GM12878 (cell line): ENCODE measurements around the gene CYSLTR2. TPM values are rescaled to one million over a fixed set of nuclear protein-coding genes. Genes with fewer than 3 reads are reported as not detected.

Experiments
- ATAC-seq: fragments of 200-7000 bp; cut with Tn5 transposase; 3 replicates; pipeline ENCODE4 v1.9.1; 2020; ENCODE audit warnings: mild to moderate bottlenecking, moderate library complexity
- BruUV-seq: library from RNA; stranded (reverse); fragments of 400-500 nt; replicated peaks from 2 replicates; lab custom pipeline; 2021; lab: Mats Ljungman, UMichigan
- CTCF ChIA-PET: fragments of 300-600 bp; sonication (Branson Sonifier 250); formaldehyde crosslinking; extraction: SDS; loops from one replicate; lab custom pipeline; 2021; ENCODE audit warnings: inconsistent platforms; lab: Yijun Ruan, JAX
- POLR2A ChIA-PET: fragments of 350-600 bp; formaldehyde crosslinking; extraction: SDS; loops from one replicate; lab custom pipeline; 2021; ENCODE audit warnings: inconsistent platforms; lab: Charles Lee
- RAD21 ChIA-PET: fragments of 300-600 bp; sonication (Branson Sonifier 250); formaldehyde crosslinking; loops from one replicate; lab custom pipeline; 2023; ENCODE audit warnings: antibody characterized with exemption; ENCODE audit not compliant: unreplicated experiment; lab: Charles Lee
- SMC1A ChIA-PET: fragments of 300-600 bp; sonication (Branson Sonifier 250); formaldehyde crosslinking; loops from one replicate; lab custom pipeline; 2023; ENCODE audit not compliant: unreplicated experiment, uncharacterized antibody; lab: Charles Lee
- DNase-seq: peaks from one replicate; pipeline ENCODE4 v3.0.0-alpha.2; 2011; ENCODE audit warnings: low read depth, low spot score
- FAIRE-seq: peaks from 3 replicates; lab custom pipeline; 2011; peaks lifted over from hg19 to GRCh38; lab: Jason Lieb, UNC
- H2AFZ ChIP-seq: 2 replicates; pipeline ENCODE4 v1.6.0; 2011; ENCODE audit warnings: low read depth, low read length, control low read depth; ENCODE audit not compliant: control insufficient read depth
- H3K27ac ChIP-seq: 2 replicates; pipeline ENCODE4 v1.5.1; 2011; ENCODE audit warnings: control low read depth; ENCODE audit not compliant: control insufficient read depth, insufficient read depth
- H3K27me3 ChIP-seq, 2 experiments: replicated peaks in 1 of 2; 2 replicates each; pipeline versions ENCODE4 v1.6.0 to v1.6.1; 2011; ENCODE audit warnings: low read length in 1 of 2; ENCODE audit not compliant: control insufficient read depth in 2 of 2, insufficient read depth in 2 of 2
- H3K36me3 ChIP-seq, 2 experiments: 2 replicates each; pipeline ENCODE4 v1.5.1; 2011; ENCODE audit warnings: low read length in 1 of 2; ENCODE audit not compliant: control insufficient read depth in 2 of 2, insufficient read depth in 2 of 2
- H3K4me1 ChIP-seq: 2 replicates; pipeline ENCODE4 v1.6.1; 2011; ENCODE audit warnings: mild to moderate bottlenecking, low read length, moderate library complexity, mixed read lengths; ENCODE audit not compliant: control insufficient read depth, insufficient read depth
- H3K4me2 ChIP-seq: 2 replicates; pipeline ENCODE4 v1.6.0; 2011; ENCODE audit warnings: control low read depth; ENCODE audit not compliant: control insufficient read depth, insufficient read depth
- H3K4me3 ChIP-seq: fragments of 200-600 bp; sonication (generic); 2 replicates; pipeline ENCODE4 v1.5.1; 2016
- H3K79me2 ChIP-seq: 2 replicates; pipeline ENCODE4 v1.6.0; 2011; ENCODE audit warnings: low read length; ENCODE audit not compliant: control insufficient read depth, insufficient read depth
- H3K9ac ChIP-seq: 2 replicates; pipeline ENCODE4 v1.8.0; 2011; ENCODE audit warnings: low read length, control low read depth, mixed read lengths; ENCODE audit not compliant: control insufficient read depth, insufficient read depth
- H3K9me3 ChIP-seq: replicated peaks from 3 replicates; pipeline ENCODE4 v1.5.1; 2011; ENCODE audit warnings: mild to moderate bottlenecking, low read length; ENCODE audit not compliant: control insufficient read depth, insufficient read depth
- H4K20me1 ChIP-seq: 2 replicates; pipeline ENCODE4 v1.6.0; 2011; ENCODE audit not compliant: control insufficient read depth, insufficient read depth
- DPF2 ChIP-seq: fragments of 450-650 bp; IDR thresholded peaks from 2 replicates; pipeline ENCODE4 v1.6.1; 2017; ENCODE audit warnings: mild to moderate bottlenecking
- NR2F1 ChIP-seq: fragments of 450-650 bp; conservative IDR thresholded peaks from 2 replicates; pipeline ENCODE4 v1.6.1; 2017; ENCODE audit warnings: mild to moderate bottlenecking
- POU2F2 ChIP-seq: IDR thresholded peaks from 3 replicates; pipeline ENCODE4 v1.6.1; 2011; ENCODE audit warnings: low read depth, mild to moderate bottlenecking, low read length, borderline replicate concordance
- SIX5 ChIP-seq: IDR thresholded peaks from 2 replicates; pipeline ENCODE4 v1.6.1; 2011; ENCODE audit warnings: mild to moderate bottlenecking, low read depth, low read length, moderate library complexity; ENCODE audit not compliant: severe bottlenecking
- STAT1 ChIP-seq: fragments of 450-650 bp; conservative IDR thresholded peaks from 2 replicates; pipeline ENCODE4 v1.6.1; 2014; ENCODE audit warnings: antibody characterized with exemption, mild to moderate bottlenecking
- TARDBP ChIP-seq: IDR thresholded peaks from 2 replicates; pipeline ENCODE4 v1.6.1; 2016; ENCODE audit warnings: borderline replicate concordance
- ZNF207 ChIP-seq: fragments of 450-650 bp; IDR thresholded peaks from 2 replicates; pipeline ENCODE4 v1.6.1; 2014; ENCODE audit warnings: antibody characterized with exemption, mild to moderate bottlenecking, borderline replicate concordance
- in situ Hi-C: fragments of 300-500 bp; cut with MboI; formaldehyde crosslinking; loops from 9 replicates; pipeline ENCODE4 v1.14.3; 2018; ENCODE audit warnings: mixed read lengths
- intact Hi-C: fragments of 100-400 bp; cut with micrococcal nuclease; formaldehyde crosslinking; loops from one replicate; pipeline ENCODE4 v1.14.2; 2022; ENCODE audit not compliant: unreplicated experiment
- polyA plus RNA-seq, 11 experiments: library from polyadenylated mRNA; depleted of rRNA in 4 of 11; unstranded in 6 of 11; stranded (reverse) in 5 of 11; fragments of >200 nt; fragmentation: Nextera tagmentation in 4 of 11; fragmentation: Illumina TruSeq in 1 of 11; extraction: Ambion mirVana in 4 of 11; extraction: Trizol in 1 of 11; gene quantifications; 1 replicate in 1 of 11; 2 replicates in 10 of 11; pipeline versions ENCODE4 v1.2.1 to v1.2.3, GENCODE V29; 2011 to 2016; ENCODE audit warnings: inconsistent platforms in 2 of 11, missing spikeins in 2 of 11, low read depth in 1 of 11
- total RNA-seq, 4 experiments: library from RNA; depleted of rRNA in 3 of 4; stranded (reverse); fragments of >200 nt in 3 of 4; fragmentation: Illumina TruSeq in 1 of 4; extraction: Trizol in 1 of 4; gene quantifications; 2 replicates each; pipeline versions ENCODE4 v1.2.1 to v1.2.3, GENCODE V29; 2013 to 2021
- TF ChIP-seq, protein P1 (sequence below): IDR thresholded peaks from 2 replicates; pipeline ENCODE4 v1.6.1; 2012; ENCODE audit warnings: low read length, inconsistent platforms
- TF ChIP-seq, protein P2 (sequence below): fragments of 450-650 bp; IDR thresholded peaks from 2 replicates; pipeline ENCODE4 v1.6.1; 2016; ENCODE audit warnings: mild to moderate bottlenecking

The CYSLTR2 gene
- total and polyA plus RNA-seq, 10 of the 15 experiments (the other 5 are each of a cell fraction or from before 2014, with no cell fraction given) = 0.02 to 0.08 (median 0.03) TPM; not detected in 5

DNA sequence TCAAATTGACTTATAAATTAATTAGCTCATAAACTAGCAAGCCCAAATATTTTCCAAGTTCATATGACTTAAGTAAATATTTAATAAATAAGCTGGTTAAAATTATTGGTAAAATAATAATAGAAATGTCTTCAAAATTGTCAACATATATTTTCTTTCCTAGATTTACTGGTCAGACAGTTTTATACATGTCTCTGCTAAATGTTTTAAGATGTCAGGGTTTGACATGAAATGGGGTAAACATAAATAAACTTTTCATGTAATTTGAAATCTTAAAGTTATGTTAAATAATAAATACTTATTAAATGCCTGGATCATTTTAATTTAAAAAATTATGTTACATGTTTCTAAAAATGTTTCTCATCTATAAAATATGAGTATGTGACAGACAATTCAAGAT, 18.3 kb upstream of the CYSLTR2 start:
- ATAC-seq (no peak), DNase-seq (no peak)
- Histone ChIP-seq H2AFZ (no peak overlapping the region), H3K4me1 (no peaks in the 10 kb centered on the region), H3K9me3 (peaks cover 1% of the 10 kb centered on the region; the same call in 2 of the 3 replicates), H3K4me3 (no peak overlapping the region), H3K36me3 (no peaks in the 10 kb centered on the region), H3K79me2 (no peaks in the 10 kb centered on the region), H4K20me1 (no peaks in the 10 kb centered on the region), H3K9ac (no peak overlapping the region), H3K27ac (no peak overlapping the region), H3K27me3 (no peaks in the 10 kb centered on the region; a peak in 1 of 4 replicates), H3K4me2 (no peak overlapping the region)
- ChIA-PET RAD21 (no interaction called here), POLR2A (no interaction called here), SMC1A (interaction anchor here (0.5 kb wide), 1 partner anchor 409 kb away, joined by 3 read pairs; no protein-coding TSS in a partner anchor), CTCF (no interaction called here)
- intact Hi-C loops = no loop called here
- BruUV-seq = no TSS peak
- in situ Hi-C loops = no loop called here
- no peak for TF ChIP-seq TARDBP
- TF ChIP-seq POU2F2 = no peak
- TF ChIP-seq STAT1 = no peak
- TF ChIP-seq DPF2 = no peak
- TF ChIP-seq NR2F1 = no peak
- no peak for TF ChIP-seq SIX5
- TF ChIP-seq ZNF207 = no peak
- TF ChIP-seq, protein P1, sequence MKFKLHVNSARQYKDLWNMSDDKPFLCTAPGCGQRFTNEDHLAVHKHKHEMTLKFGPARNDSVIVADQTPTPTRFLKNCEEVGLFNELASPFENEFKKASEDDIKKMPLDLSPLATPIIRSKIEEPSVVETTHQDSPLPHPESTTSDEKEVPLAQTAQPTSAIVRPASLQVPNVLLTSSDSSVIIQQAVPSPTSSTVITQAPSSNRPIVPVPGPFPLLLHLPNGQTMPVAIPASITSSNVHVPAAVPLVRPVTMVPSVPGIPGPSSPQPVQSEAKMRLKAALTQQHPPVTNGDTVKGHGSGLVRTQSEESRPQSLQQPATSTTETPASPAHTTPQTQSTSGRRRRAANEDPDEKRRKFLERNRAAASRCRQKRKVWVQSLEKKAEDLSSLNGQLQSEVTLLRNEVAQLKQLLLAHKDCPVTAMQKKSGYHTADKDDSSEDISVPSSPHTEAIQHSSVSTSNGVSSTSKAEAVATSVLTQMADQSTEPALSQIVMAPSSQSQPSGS = no peak
- TF ChIP-seq, protein P2, sequence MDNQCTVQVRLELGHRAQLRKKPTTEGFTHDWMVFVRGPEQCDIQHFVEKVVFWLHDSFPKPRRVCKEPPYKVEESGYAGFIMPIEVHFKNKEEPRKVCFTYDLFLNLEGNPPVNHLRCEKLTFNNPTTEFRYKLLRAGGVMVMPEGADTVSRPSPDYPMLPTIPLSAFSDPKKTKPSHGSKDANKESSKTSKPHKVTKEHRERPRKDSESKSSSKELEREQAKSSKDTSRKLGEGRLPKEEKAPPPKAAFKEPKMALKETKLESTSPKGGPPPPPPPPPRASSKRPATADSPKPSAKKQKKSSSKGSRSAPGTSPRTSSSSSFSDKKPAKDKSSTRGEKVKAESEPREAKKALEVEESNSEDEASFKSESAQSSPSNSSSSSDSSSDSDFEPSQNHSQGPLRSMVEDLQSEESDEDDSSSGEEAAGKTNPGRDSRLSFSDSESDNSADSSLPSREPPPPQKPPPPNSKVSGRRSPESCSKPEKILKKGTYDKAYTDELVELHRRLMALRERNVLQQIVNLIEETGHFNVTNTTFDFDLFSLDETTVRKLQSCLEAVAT = no peak
- TF ChIP-seq, all 136 proteins: peak for 0
- FAIRE-seq = no peak
